D721Med (cell line): Measurements from ENCODE around the gene DCTN5.

ENCODE experiments used
- DNase-seq: peaks from one replicate; pipeline ENCODE4 v3.0.0; 2011; ENCODE audit warnings: low spot score; ENCODE audit not compliant: insufficient read length
- FAIRE-seq: peaks from 2 replicates; lab custom pipeline; 2011; peaks lifted over from hg19 to GRCh38; lab: Jason Lieb, UNC
- CTCF ChIP-seq: IDR thresholded peaks from 2 replicates; pipeline ENCODE4 v1.5.1; 2012; ENCODE audit warnings: mild to moderate bottlenecking, control low read depth; ENCODE audit not compliant: insufficient read depth; ENCODE audit errors: missing control alignments

DCTN5 gene

GRCh38 chr16:23683487-23683886, 42.2 kb downstream of the DCTN5 start:
- TF ChIP-seq CTCF = no peak
- no peak for DNase-seq
- no peak for FAIRE-seq

GRCh38 chr16:23687034-23687808, 46.0 kb downstream of the DCTN5 start:
- no peak for FAIRE-seq
- TF ChIP-seq CTCF = no peak
- DNase-seq = no peak

GRCh38 chr16:23689442-23690187, 48.3 kb downstream of the DCTN5 start:
- no peak for FAIRE-seq
- TF ChIP-seq CTCF = no peak
- DNase-seq = no peak

GRCh38 chr16:23690771-23691482, 49.7 kb downstream of the DCTN5 start:
- no peak for FAIRE-seq
- no peak for DNase-seq
- TF ChIP-seq CTCF = no peak

- FAIRE-seq (no peak), DNase-seq (no peak)
- no peak for TF ChIP-seq CTCF
These were observed 50.4 kb downstream of the DCTN5 start for GRCh38 chr16:23691483-23692189.

- FAIRE-seq (no peak), DNase-seq (no peak)
- no peak for TF ChIP-seq CTCF
These were observed 51.0 kb downstream of the DCTN5 start for GRCh38 chr16:23692190-23692837.
